HepG2 (cell line): ENCODE results near the gene NBEAL2. TPM values are rescaled to one million over a fixed set of nuclear protein-coding genes. Genes with fewer than 3 reads are reported as not detected.

ENCODE experiments used
- ATAC-seq: fragments of 200-7000 bp; cut with Tn5 transposase; 3 replicates; pipeline ENCODE4 v1.9.1; 2020; ENCODE audit warnings: mild to moderate bottlenecking, moderate library complexity
- BruUV-seq: library from RNA; stranded (reverse); fragments of 400-500 nt; replicated peaks from 2 replicates; lab custom pipeline; 2021; lab: Mats Ljungman, UMichigan
- CTCF ChIA-PET: fragments of 300-600 bp; formaldehyde crosslinking; extraction: SDS; loops from one replicate; lab custom pipeline; 2021; ENCODE audit warnings: low total read pairs, inconsistent platforms, low intra/inter-chr PET ratio; lab: Yijun Ruan, JAX
- POLR2A ChIA-PET: fragments of 350-600 bp; sonication (Branson Sonifier 250); formaldehyde crosslinking; loops from one replicate; lab custom pipeline; 2020; ENCODE audit warnings: antibody characterized with exemption, inconsistent platforms; lab: Yijun Ruan, JAX
- DNase-seq: peaks from one replicate; pipeline ENCODE4 v3.0.0-alpha.2; 2015; ENCODE audit warnings: low spot score
- FAIRE-seq: peaks from 3 replicates; lab custom pipeline; 2011; peaks lifted over from hg19 to GRCh38; lab: Jason Lieb, UNC
- H2AFZ ChIP-seq: one replicate; pipeline ENCODE4 v1.6.1; 2011; ENCODE audit warnings: low read length, inconsistent platforms
- H3K27ac ChIP-seq: fragments of 300-600 bp; 3 replicates; pipeline ENCODE4 v1.8.0; 2011; ENCODE audit warnings: mixed run types, mild to moderate bottlenecking, mixed read lengths, low read length, inconsistent platforms; ENCODE audit not compliant: insufficient read depth; ENCODE audit errors: extremely low read length
- H3K27me3 ChIP-seq, 2 experiments: fragments of 200-600 bp in 1 of 2; 2 replicates in 1 of 2; 3 replicates in 1 of 2; pipeline versions ENCODE4 v1.6.0 to v1.8.0; 2011; ENCODE audit warnings: low read length in 2 of 2, mild to moderate bottlenecking in 2 of 2, moderate library complexity in 2 of 2, inconsistent platforms in 1 of 2; ENCODE audit not compliant: insufficient read depth in 2 of 2, control insufficient read depth in 1 of 2
- H3K36me3 ChIP-seq, 2 experiments: fragments of 200-600 bp in 1 of 2; replicated peaks in 1 of 2; 2 replicates in 1 of 2; 3 replicates in 1 of 2; pipeline versions ENCODE4 v1.5.1 to v1.8.0; 2011; ENCODE audit warnings: low read length in 2 of 2, inconsistent platforms in 1 of 2; ENCODE audit not compliant: insufficient read depth in 2 of 2, control insufficient read depth in 1 of 2
- H3K4me1 ChIP-seq: 2 replicates; pipeline ENCODE4 v1.5.1; 2012; ENCODE audit warnings: low read length, inconsistent platforms; ENCODE audit not compliant: insufficient read depth
- H3K4me2 ChIP-seq: 2 replicates; pipeline ENCODE4 v1.6.0; 2011; ENCODE audit warnings: low read depth, low read length, inconsistent platforms
- H3K4me3 ChIP-seq, 3 experiments: fragments of 200-600 bp in 1 of 3; sonication (generic), shearing (Covaris generic) in 1 of 3; replicated peaks in 1 of 3; 2 replicates each; pipeline ENCODE4 v1.5.1; 2011 to 2016; ENCODE audit warnings: low read length in 3 of 3, inconsistent platforms in 2 of 3, low read depth in 2 of 3, mild to moderate bottlenecking in 2 of 3, control low read depth in 1 of 3, mixed read lengths in 1 of 3; ENCODE audit not compliant: insufficient read depth in 1 of 3
- H3K79me2 ChIP-seq: one replicate; pipeline ENCODE4 v1.6.1; 2011; ENCODE audit warnings: low read length, inconsistent platforms; ENCODE audit not compliant: insufficient read depth
- H3K9ac ChIP-seq: 2 replicates; pipeline ENCODE4 v1.6.0; 2011; ENCODE audit warnings: mild to moderate bottlenecking, low read depth, low read length, inconsistent platforms; ENCODE audit not compliant: insufficient read depth
- H3K9me3 ChIP-seq: 2 replicates; pipeline ENCODE4 v1.5.1; 2012; ENCODE audit warnings: mild to moderate bottlenecking, low read length
- H4K20me1 ChIP-seq: 2 replicates; pipeline ENCODE4 v1.6.0; 2011; ENCODE audit warnings: inconsistent platforms, mild to moderate bottlenecking, low read length, moderate library complexity; ENCODE audit not compliant: insufficient read depth
- ARHGAP35 ChIP-seq: sonication (generic); formaldehyde crosslinking; IDR thresholded peaks from 2 replicates; pipeline ENCODE4 v1.9.0; 2022; ENCODE audit warnings: mild to moderate bottlenecking, inconsistent platforms, moderate library complexity, missing genetic modification reagents, borderline replicate concordance
- DNMT3B ChIP-seq: conservative IDR thresholded peaks from 2 replicates; pipeline ENCODE4 v1.6.1; 2016; ENCODE audit warnings: missing biosample characterization, control low read depth
- ELF3 ChIP-seq: IDR thresholded peaks from 2 replicates; pipeline ENCODE4 v1.6.1; 2016; ENCODE audit warnings: missing genetic modification reagents, missing compliant biosample characterization
- FOXA3 ChIP-seq: IDR thresholded peaks from 2 replicates; pipeline ENCODE4 v1.6.1; 2016; ENCODE audit warnings: missing genetic modification reagents, missing compliant biosample characterization
- FOXM1 ChIP-seq: sonication (generic); formaldehyde crosslinking; IDR thresholded peaks from 2 replicates; pipeline ENCODE4 v1.5.0; 2020; ENCODE audit warnings: missing genetic modification reagents
- GTF2F1 ChIP-seq: fragments of 150-350 bp; IDR thresholded peaks from 2 replicates; pipeline ENCODE4 v1.6.1; 2014; ENCODE audit warnings: low read length
- HIVEP1 ChIP-seq: sonication (generic); formaldehyde crosslinking; IDR thresholded peaks from 2 replicates; pipeline ENCODE4 v1.4.0; 2020; ENCODE audit warnings: mild to moderate bottlenecking, missing genetic modification reagents
- KLF16 ChIP-seq, 2 experiments: sonication (generic) in 1 of 2; formaldehyde crosslinking in 1 of 2; IDR thresholded peaks; 2 replicates each; pipeline versions ENCODE4 v1.6.1 to v1.8.0; 2016 to 2023; ENCODE audit warnings: missing genetic modification reagents in 2 of 2, missing compliant biosample characterization in 1 of 2
- NR2F6 ChIP-seq, 2 experiments: IDR thresholded peaks; 2 replicates each; pipeline ENCODE4 v1.6.1; 2016; ENCODE audit warnings: antibody characterized with exemption in 1 of 2, mild to moderate bottlenecking in 1 of 2
- SATB2 ChIP-seq: sonication (generic); formaldehyde crosslinking; IDR thresholded peaks from 2 replicates; pipeline ENCODE4 v1.5.0; 2020; ENCODE audit warnings: missing genetic modification reagents
- THAP11 ChIP-seq: IDR thresholded peaks from 2 replicates; pipeline ENCODE4 v1.6.1; 2016; ENCODE audit warnings: missing biosample characterization, missing genetic modification reagents
- THRA ChIP-seq: sonication (generic); formaldehyde crosslinking; IDR thresholded peaks from 2 replicates; pipeline ENCODE4 v1.4.0; 2020; ENCODE audit warnings: missing genetic modification reagents, borderline replicate concordance
- ZBTB7B ChIP-seq: sonication (generic); formaldehyde crosslinking; IDR thresholded peaks from 2 replicates; pipeline ENCODE4 v1.4.0; 2020; ENCODE audit warnings: missing genetic modification reagents
- ZNF121 ChIP-seq: sonication (generic); formaldehyde crosslinking; IDR thresholded peaks from 2 replicates; pipeline ENCODE4 v1.5.0; 2020; ENCODE audit warnings: mild to moderate bottlenecking, missing genetic modification reagents
- ZNF24 ChIP-seq: fragments of 450-650 bp; IDR thresholded peaks from 2 replicates; pipeline ENCODE4 v1.6.1; 2017; ENCODE audit warnings: antibody characterized with exemption, mild to moderate bottlenecking
- ZNF343 ChIP-seq: sonication (generic); formaldehyde crosslinking; IDR thresholded peaks from 2 replicates; pipeline ENCODE4 v1.4.0; 2020; ENCODE audit warnings: mild to moderate bottlenecking, missing genetic modification reagents
- ZNF572 ChIP-seq: sonication (generic); formaldehyde crosslinking; IDR thresholded peaks from 2 replicates; pipeline ENCODE4 v1.5.1; 2020; ENCODE audit warnings: mild to moderate bottlenecking, missing genetic modification reagents
- ZNF788 ChIP-seq: sonication (generic); formaldehyde crosslinking; IDR thresholded peaks from 2 replicates; pipeline ENCODE4 v1.5.0; 2020; ENCODE audit warnings: mild to moderate bottlenecking, missing genetic modification reagents, borderline replicate concordance
- ZSCAN9 ChIP-seq: IDR thresholded peaks from 2 replicates; pipeline ENCODE4 v1.6.1; 2016; ENCODE audit warnings: borderline replicate concordance
- WGBS: methylation state at CpG from one replicate; pipeline ENCODE4 v1.1.6; 2017; ENCODE audit warnings: low lambda C conversion rate; 5-methylcytosine and 5-hydroxymethylcytosine counted together
- in situ Hi-C: cut with HindIII; loops from 2 replicates; pipeline ENCODE4 v1.10.0; 2017; ENCODE audit warnings: low pct_unique_long_range_greater_than_20kb; ENCODE audit not compliant: extremely low pct_ligation_motif_present
- intact Hi-C: fragments of 100-400 bp; cut with micrococcal nuclease; formaldehyde crosslinking; loops from one replicate; pipeline ENCODE4 v1.10.0; 2022; ENCODE audit not compliant: unreplicated experiment
- polyA plus RNA-seq, 8 experiments: library from polyadenylated mRNA; depleted of rRNA in 3 of 8; stranded (reverse) in 7 of 8; unstranded in 1 of 8; fragments of >200 nt; fragmentation: Illumina TruSeq in 4 of 8; extraction: Trizol in 4 of 8; gene quantifications; 2 replicates each; pipeline versions ENCODE4 v1.2.1 to v1.2.3, GENCODE V29; 2011 to 2016; ENCODE audit warnings: low read depth in 4 of 8, missing spikeins in 1 of 8, mixed read lengths in 1 of 8; ENCODE audit not compliant: insufficient read depth in 1 of 8
- total RNA-seq, 5 experiments: library from RNA; depleted of rRNA; stranded (reverse); fragments of >200 nt; fragmentation: Illumina TruSeq; extraction: Trizol; gene quantifications; 2 replicates each; pipeline ENCODE4 v1.2.3, GENCODE V29; 2016; ENCODE audit warnings: low read depth in 1 of 5
- TF ChIP-seq, protein P1 (sequence below): sonication (generic); formaldehyde crosslinking; IDR thresholded peaks from 2 replicates; pipeline ENCODE4 v1.4.0; 2020; ENCODE audit warnings: missing genetic modification reagents, mild to moderate bottlenecking, borderline replicate concordance

Gene NBEAL2
- total and polyA plus RNA-seq, 2 of the 13 experiments (the other 11 are each of a cell fraction or from before 2014, with no cell fraction given), result 9.7 to 12.4 TPM

GRCh38 chr3:46943237-46944187 lies 36.0 kb upstream of the NBEAL2 start:
- DNase-seq (peak; percentile 94), ATAC-seq (peak; percentile 64), FAIRE-seq (peak; percentile 98)
- H3K36me3 ChIP-seq, result peaks cover 6 to 42% of the 10 kb centered on the region in 2 experiments
- H3K27ac ChIP-seq, result peak overlapping the region; percentile 73
- peaks cover 25% of the 10 kb centered on the region for H4K20me1 ChIP-seq
- BruUV-seq, result no TSS peak
- H2AFZ ChIP-seq, result no peak overlapping the region
- peak overlapping the region; percentile 59 for H3K9ac ChIP-seq
- CTCF ChIA-PET, result no interaction called here
- in situ Hi-C loops, result no loop called here
- no peaks in the 10 kb centered on the region for H3K27me3 ChIP-seq
- H3K4me3 ChIP-seq, result peak overlapping the region in 2 of 3 experiments; percentile 1 to 27; a peak in 2 of 6 replicates
- peak overlapping the region; percentile 71 for H3K4me2 ChIP-seq
- no peaks in the 10 kb centered on the region for H3K9me3 ChIP-seq
- peaks cover 75% of the 10 kb centered on the region for H3K79me2 ChIP-seq
- intact Hi-C loops, result loop anchor here (1.0 kb wide), 1 partner anchor 27 kb away; no protein-coding TSS in a partner anchor
- 9% methylated on average over 9 of the region's 12 CpGs for WGBS
- H3K4me1 ChIP-seq, result peaks cover 100% of the 10 kb centered on the region
- POLR2A ChIA-PET, result interaction anchor here (1.1 to 2.1 kb wide), 7 partner anchors 8 to 39 kb away, joined by 4 to 16 read pairs (median 6); partner anchors contain the start of genes CCDC12 and NBEAL2
- peak; percentile 14; the same call in 1 of the 2 replicates for TF ChIP-seq ZSCAN9
- TF ChIP-seq ZNF24, result 0 out of 2 replicates have a peak, but pooled peaks have one; percentile 11
- TF ChIP-seq ZNF121 (CRISPR knock-in tag), result 0 out of 2 replicates have a peak, but pooled peaks have one; percentile 7
- no peak for TF ChIP-seq ZNF572 (CRISPR knock-in tag)
- TF ChIP-seq KLF16 (CRISPR knock-in tag; IDR thresholded peaks at IDR 0.05), result peak in 1 of 2 experiments; percentile 51; a peak in 1 of 4 replicates
- no peak for TF ChIP-seq ARHGAP35
- TF ChIP-seq, protein P1, sequence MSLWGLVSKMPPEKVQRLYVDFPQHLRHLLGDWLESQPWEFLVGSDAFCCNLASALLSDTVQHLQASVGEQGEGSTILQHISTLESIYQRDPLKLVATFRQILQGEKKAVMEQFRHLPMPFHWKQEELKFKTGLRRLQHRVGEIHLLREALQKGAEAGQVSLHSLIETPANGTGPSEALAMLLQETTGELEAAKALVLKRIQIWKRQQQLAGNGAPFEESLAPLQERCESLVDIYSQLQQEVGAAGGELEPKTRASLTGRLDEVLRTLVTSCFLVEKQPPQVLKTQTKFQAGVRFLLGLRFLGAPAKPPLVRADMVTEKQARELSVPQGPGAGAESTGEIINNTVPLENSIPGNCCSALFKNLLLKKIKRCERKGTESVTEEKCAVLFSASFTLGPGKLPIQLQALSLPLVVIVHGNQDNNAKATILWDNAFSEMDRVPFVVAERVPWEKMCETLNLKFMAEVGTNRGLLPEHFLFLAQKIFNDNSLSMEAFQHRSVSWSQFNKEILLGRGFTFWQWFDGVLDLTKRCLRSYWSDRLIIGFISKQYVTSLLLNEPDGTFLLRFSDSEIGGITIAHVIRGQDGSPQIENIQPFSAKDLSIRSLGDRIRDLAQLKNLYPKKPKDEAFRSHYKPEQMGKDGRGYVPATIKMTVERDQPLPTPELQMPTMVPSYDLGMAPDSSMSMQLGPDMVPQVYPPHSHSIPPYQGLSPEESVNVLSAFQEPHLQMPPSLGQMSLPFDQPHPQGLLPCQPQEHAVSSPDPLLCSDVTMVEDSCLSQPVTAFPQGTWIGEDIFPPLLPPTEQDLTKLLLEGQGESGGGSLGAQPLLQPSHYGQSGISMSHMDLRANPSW (CRISPR knock-in tag), result no peak
- no peak for TF ChIP-seq DNMT3B (CRISPR knock-in tag)
- peak; percentile 9; the same call in 1 of the 2 replicates for TF ChIP-seq ELF3 (CRISPR knock-in tag)
- TF ChIP-seq SATB2, result no peak
- TF ChIP-seq ZNF788, result peak; percentile 49; the same call in 1 of the 2 replicates
- TF ChIP-seq ZNF343 (CRISPR knock-in tag), result no peak
- peak; percentile 81 for TF ChIP-seq NR2F6 (IDR thresholded peaks at IDR 0.05)
- peak; percentile 70; the same call in 1 of the 2 replicates for TF ChIP-seq NR2F6 (CRISPR knock-in tag; IDR thresholded peaks at IDR 0.05)
- TF ChIP-seq FOXA3 (CRISPR knock-in tag), result no peak; the same call in 1 of the 2 replicates
- TF ChIP-seq ZBTB7B (CRISPR knock-in tag), result peak; percentile 95
- no peak for TF ChIP-seq FOXM1 (CRISPR knock-in tag)
- no peak for TF ChIP-seq HIVEP1 (CRISPR knock-in tag)
- TF ChIP-seq THRA, result no peak; the same call in 1 of the 2 replicates
- no peak for TF ChIP-seq GTF2F1
- TF ChIP-seq THAP11 (CRISPR knock-in tag), result no peak
